ENCODE measurements around the gene RAP1GAP. TPM values are rescaled to one million over a fixed set of nuclear protein-coding genes. Genes with fewer than 3 reads are reported as not detected.
"Not testable (repeated sequence)": the region's sequence is repeated elsewhere in the genome, so short reads cannot be mapped to it uniquely, and the experiment has no call there.

RAP1GAP gene
- total RNA-seq, 8 experiments from 2014 or later = 0.31 to 22.8 (median 11.3) TPM

DNA sequence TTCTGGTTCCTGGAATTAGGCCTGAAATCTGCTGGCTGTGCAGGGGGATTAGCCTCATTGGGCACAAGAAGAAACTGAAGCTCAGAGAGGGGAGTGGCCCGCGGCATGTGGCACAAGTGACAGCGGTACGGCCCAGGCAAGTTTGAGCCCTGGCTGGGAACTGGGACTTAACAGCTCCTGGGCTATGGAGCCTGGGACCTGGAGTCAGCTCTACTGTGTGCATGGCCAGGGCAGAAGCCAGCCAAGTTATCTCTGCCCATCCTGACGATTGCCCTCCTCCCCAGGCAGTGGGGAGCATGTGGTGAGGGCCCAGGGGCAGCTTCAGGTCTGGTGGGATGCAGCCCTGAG is 98.7 kb downstream of the RAP1GAP start:
- no peak for ATAC-seq (replicated peaks in 6 of 8)
- Histone ChIP-seq H3K4me3 (no peak overlapping the region), H3K27ac (no peak overlapping the region), H3K4me1 (replicated peaks in 1 of 2) (peaks cover 15 to 28% of the 10 kb centered on the region in 2 donors)
- in situ Hi-C loops (cut with MboI; ENCODE audit: low pct_unique_long_range_greater_than_20kb in 2 of 9, low sequenced_read_pairs in 9 of 9, unreplicated experiment in 9 of 9) = loop anchor here in 1 of 9 experiments (25.0 kb wide), 1 partner anchor 208 kb away; no protein-coding TSS in a partner anchor
- 80 to 89% (median 80%) methylated on average over 1 to 5 of the region's 5 CpGs; no CpG with 5 or more reads in 7 of the 10 experiments for WGBS, 10 experiments

DNA sequence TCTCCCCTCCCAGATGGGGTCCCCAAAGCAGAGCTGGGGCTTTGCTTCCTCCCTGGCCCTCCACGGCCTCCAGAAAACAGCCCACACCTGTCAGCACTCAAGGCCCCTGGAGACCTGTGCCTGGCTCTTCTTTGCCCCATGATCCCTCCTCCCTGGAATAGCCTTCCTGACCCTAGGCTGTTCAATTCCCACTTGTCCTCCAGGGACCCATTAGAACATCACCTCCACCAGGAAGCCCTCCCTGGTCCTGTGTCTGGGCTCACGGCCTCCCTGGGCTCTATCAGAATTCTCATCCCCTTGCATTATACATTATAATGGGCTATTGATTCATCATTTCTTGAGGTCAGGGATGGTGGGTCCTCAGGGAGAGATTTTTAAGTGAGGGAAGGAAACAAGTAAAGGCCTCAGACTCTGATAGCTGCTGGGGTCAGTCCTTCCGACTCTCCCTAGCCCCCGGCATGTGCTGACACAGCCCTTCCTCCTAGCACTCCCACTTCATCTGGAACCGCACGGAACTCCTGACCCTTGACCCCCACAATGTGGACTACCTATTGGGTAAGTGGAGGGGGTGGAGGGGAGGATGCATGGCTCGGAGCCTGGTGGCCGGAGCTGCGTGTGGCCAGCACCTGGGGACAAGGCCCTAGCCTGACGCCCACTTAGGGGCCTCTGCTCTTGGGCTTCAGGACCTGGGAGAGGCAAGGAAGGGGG is 99.2 kb downstream of the RAP1GAP start:
- no peak overlapping the region for H3K27ac ChIP-seq
- H3K4me1 ChIP-seq (replicated peaks in 1 of 2) = peaks cover 14 to 29% of the 10 kb centered on the region in 2 donors
- 53 to 100% (median 73%) methylated on average over 1 to 10 of the region's 10 CpGs; no CpG with 5 or more reads in 2 of the 10 experiments for WGBS, 10 experiments
- H3K4me3 ChIP-seq = no peak overlapping the region
- no peak for ATAC-seq (replicated peaks in 6 of 8)
- in situ Hi-C loops (cut with MboI; ENCODE audit: low pct_unique_long_range_greater_than_20kb in 2 of 9, low sequenced_read_pairs in 9 of 9, unreplicated experiment in 9 of 9) = loop anchor here in 1 of 9 experiments (25.0 kb wide), 1 partner anchor 208 kb away; no protein-coding TSS in a partner anchor

DNA sequence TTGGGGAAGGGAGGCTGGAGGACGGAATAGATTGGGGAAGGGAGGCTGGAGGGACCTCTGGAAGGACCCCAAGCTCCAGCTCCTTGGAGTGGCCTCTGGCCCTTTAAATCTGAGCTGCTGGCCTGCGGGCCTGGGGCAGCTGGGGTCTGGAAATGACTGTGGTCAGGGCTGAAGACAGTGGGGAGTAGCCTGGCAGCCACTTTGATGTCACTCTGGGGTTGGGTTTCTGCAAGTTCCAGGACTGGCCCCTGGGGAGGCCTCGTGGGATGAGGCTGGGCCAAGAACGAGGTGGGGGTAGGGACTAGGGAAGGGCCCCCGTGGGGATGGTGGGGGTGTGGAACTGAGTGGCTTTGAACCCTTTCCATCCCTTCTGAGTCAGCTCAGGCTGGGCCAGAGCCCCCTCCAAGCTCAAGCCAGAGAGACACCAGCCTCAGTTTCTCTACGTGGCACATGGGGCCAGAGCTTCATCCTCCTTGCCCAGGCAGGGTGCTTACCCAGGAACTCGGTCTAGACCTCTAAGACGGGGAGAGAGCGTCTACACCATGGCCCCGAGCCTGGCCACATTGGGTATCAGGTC is 100.3 kb downstream of the RAP1GAP start:
- Histone ChIP-seq H3K4me1 (replicated peaks in 1 of 2) (peaks cover 5 to 20% of the 10 kb centered on the region in 2 donors), H3K4me3 (no peak overlapping the region), H3K27ac (no peak overlapping the region)
- in situ Hi-C loops (cut with MboI; ENCODE audit: low pct_unique_long_range_greater_than_20kb in 2 of 9, low sequenced_read_pairs in 9 of 9, unreplicated experiment in 9 of 9) = loop anchor here in 1 of 9 experiments (25.0 kb wide), 1 partner anchor 207 kb away; no protein-coding TSS in a partner anchor
- peak in 3 of 8 experiments; percentile 4 to 12 (median 8) for ATAC-seq (replicated peaks in 6 of 8)
- WGBS, 10 experiments = 20 to 100% (median 72%) methylated on average over 1 to 7 of the region's 10 CpGs; no CpG with 5 or more reads in 5 of the 10 experiments

DNA sequence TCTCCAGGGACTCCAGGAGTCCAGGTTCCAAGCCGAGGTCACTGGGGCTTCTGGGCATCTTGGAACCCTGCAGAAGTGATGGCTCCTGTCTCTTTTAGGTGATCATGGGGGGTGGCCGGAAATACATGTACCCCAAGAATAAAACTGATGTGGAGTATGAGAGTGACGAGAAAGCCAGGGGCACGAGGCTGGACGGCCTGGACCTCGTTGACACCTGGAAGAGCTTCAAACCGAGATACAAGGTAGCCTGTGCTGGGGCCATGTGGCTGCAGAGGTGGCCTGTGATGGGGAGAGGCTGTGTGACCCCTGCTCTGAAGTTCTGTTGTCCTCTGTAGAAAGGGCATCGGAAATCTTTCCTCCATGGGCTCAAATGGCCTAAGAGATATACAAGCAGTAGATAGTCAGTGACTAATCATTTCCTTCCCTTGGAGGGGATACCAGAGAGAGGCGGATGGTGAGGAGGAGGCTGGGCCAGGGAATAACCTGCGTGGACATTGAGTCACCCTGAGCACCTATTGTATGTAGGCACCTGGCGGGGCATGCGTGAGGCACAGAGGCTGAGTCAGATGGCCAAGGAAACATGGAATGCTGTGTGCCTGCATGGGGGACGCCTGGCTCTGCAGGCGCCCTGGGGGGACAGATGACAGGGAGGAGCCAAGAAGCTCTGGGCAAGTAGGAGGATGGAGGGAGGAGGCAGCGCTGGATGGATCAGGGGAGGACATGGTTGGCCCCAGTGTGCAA is 101.0 kb downstream of the RAP1GAP start:
- WGBS, 10 experiments = 65 to 100% (median 90%) methylated on average over 1 to 14 of the region's 15 CpGs; no CpG with 5 or more reads in 3 of the 10 experiments
- H3K4me1 ChIP-seq (replicated peaks in 1 of 2) = peaks cover 5 to 18% of the 10 kb centered on the region in 2 donors
- H3K4me3 ChIP-seq = no peak overlapping the region
- H3K27ac ChIP-seq = no peak overlapping the region
- peak in 4 of 8 experiments; percentile 13 to 27 (median 21) for ATAC-seq (replicated peaks in 6 of 8)
- in situ Hi-C loops (cut with MboI; ENCODE audit: low pct_unique_long_range_greater_than_20kb in 2 of 9, low sequenced_read_pairs in 9 of 9, unreplicated experiment in 9 of 9) = loop anchor here in 1 of 9 experiments (25.0 kb wide), 1 partner anchor 206 kb away; no protein-coding TSS in a partner anchor

DNA sequence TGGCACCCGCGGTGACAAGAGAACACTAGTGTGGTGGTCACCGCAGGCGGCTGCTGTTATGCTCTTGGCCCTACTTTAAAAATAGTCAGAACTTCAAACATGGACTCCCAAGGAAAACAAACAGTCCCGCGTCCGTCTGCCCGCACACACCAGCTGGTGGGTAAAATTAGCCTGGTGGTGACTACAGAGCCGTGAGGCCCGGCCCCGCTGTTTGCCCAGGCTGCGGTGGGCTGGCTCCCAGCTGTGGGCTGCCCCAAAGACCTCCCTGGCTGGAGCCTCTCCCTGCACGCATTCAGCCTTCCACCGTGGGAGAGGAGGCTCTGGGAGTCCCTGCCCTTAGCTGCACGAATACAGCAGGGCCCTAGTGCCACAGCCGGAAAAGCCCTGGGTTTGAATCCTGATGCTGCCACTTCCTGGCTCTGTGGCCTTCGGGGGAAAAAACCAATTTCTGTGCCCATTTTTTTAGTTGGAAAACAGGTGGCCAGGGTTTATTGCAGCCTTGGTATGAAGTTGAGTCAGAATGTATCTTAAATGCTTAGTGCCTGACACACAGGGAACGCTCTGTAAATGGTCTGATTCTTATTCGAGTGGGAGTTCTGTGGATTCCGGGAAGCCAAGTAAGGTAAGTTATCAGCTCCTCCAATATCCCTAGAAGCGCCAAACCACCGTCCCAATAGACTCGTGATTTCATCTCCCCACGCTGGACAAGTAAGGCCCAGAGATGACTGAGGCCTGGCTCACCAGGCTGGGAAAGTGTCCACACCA is 101.7 kb downstream of the RAP1GAP start:
- 20 to 100% (median 80%) methylated on average over 1 to 15 of the region's 24 CpGs; no CpG with 5 or more reads in 2 of the 10 experiments for WGBS, 10 experiments
- in situ Hi-C loops (cut with MboI; ENCODE audit: low pct_unique_long_range_greater_than_20kb in 2 of 9, low sequenced_read_pairs in 9 of 9, unreplicated experiment in 9 of 9) = loop anchor here in 1 of 9 experiments (25.0 kb wide), 1 partner anchor 205 kb away; no protein-coding TSS in a partner anchor
- Histone ChIP-seq H3K27ac (no peak overlapping the region), H3K4me3 (no peak overlapping the region), H3K4me1 (replicated peaks in 1 of 2) (peaks cover 5 to 18% of the 10 kb centered on the region in 2 donors)
- ATAC-seq (replicated peaks in 6 of 8) = peak in 1 of 8 experiments; percentile 53

DNA sequence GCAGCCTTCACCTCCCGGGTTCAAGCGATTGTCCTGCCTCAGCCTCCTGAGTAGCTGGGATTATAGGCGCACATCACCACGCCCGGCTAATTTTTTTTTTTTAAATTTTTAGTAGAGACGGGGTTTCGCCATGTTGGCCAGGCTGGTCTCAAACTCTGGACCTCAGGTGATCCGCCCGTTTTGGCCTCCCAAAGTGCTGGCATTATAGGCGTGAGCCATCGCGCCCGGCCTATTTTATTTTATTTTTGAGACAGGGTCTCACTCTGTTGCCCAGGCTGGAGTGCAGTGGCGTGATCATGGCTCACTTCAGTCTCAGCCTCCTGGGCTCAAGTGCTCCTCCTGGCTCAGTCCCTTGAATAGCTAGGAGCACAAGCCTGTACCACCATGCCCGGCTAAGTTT is 102.8 kb downstream of the RAP1GAP start:
- in situ Hi-C loops (cut with MboI; ENCODE audit: low pct_unique_long_range_greater_than_20kb in 2 of 9, low sequenced_read_pairs in 9 of 9, unreplicated experiment in 9 of 9) = loop anchor here in 1 of 9 experiments (25.0 kb wide), 1 partner anchor 204 kb away; no protein-coding TSS in a partner anchor
- 78 to 100% (median 95%) methylated on average over 1 to 14 of the region's 15 CpGs; no CpG with 5 or more reads in 1 of the 10 experiments for WGBS, 10 experiments
- H3K27ac ChIP-seq; H3K4me3 ChIP-seq; ATAC-seq (replicated peaks in 6 of 8): not testable (repeated sequence)
- peaks cover 5 to 18% of the 10 kb centered on the region in 2 donors for H3K4me1 ChIP-seq (replicated peaks in 1 of 2)

DNA sequence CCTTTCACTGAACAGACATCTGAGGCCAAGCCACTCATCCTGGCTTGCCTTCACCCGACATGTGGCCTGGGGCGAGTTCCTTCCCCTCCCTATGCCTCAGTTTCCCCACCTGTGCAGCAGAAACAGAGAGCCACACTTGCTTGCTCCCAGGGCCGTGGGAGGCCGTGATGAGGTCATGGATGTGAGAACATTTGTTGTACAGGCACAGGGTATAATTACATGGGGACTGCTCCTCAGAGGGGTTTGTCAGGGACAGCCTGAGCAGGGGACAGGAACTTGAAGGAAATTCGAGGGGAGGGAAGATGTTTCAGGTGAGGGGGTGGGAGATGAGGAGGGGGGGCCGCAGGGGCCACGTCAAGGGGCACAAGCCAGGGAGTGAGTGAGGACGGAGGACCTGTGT is 103.9 kb downstream of the RAP1GAP start:
- peak in 2 of 8 experiments; percentile 19 to 33 for ATAC-seq (replicated peaks in 6 of 8)
- 40 to 80% methylated on average over 1 of the region's 8 CpGs; no CpG with 5 or more reads in 8 of the 10 experiments for WGBS, 10 experiments
- H3K27ac ChIP-seq = no peak overlapping the region
- in situ Hi-C loops (cut with MboI; ENCODE audit: low pct_unique_long_range_greater_than_20kb in 2 of 9, low sequenced_read_pairs in 9 of 9, unreplicated experiment in 9 of 9) = loop anchor here in 1 of 9 experiments (25.0 kb wide), 1 partner anchor 203 kb away; no protein-coding TSS in a partner anchor
- peaks cover 3 to 20% of the 10 kb centered on the region in 2 donors for H3K4me1 ChIP-seq (replicated peaks in 1 of 2)
- H3K4me3 ChIP-seq = no peak overlapping the region

DNA sequence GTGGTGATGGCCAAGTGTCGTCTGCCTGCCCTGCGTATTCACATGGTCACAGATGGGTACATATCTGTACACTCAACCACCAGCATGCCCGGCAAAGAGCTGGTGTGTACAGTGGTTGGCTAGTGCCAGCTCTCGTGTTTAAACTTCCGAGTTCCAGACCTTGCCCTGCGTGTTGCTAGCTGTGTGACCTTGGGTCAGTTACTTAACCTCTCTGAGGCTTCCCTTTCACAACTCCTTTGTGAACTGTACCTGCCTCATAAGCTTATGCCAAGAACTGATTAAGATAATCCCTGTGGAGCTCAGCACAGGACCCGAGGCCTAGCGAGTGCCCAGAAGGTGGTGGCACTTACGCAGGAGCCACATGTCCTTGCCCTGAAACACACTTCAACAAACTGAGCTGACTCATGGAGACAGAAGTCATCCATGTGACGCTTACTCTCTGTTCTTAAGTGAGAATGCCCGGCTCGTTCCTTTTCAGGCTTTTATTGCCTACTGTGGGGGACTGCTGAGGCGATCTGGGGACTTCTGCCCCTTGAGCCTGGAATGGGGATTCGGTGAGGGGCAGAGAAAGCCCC is 104.5 kb downstream of the RAP1GAP start:
- H3K4me3 ChIP-seq = no peak overlapping the region
- 25 to 100% (median 86%) methylated on average over 1 to 11 of the region's 14 CpGs; no CpG with 5 or more reads in 3 of the 10 experiments for WGBS, 10 experiments
- ATAC-seq (replicated peaks in 6 of 8) = peak in 1 of 8 experiments; percentile 17
- in situ Hi-C loops (cut with MboI; ENCODE audit: low pct_unique_long_range_greater_than_20kb in 2 of 9, low sequenced_read_pairs in 9 of 9, unreplicated experiment in 9 of 9) = loop anchor here in 1 of 9 experiments (25.0 kb wide), 1 partner anchor 202 kb away; no protein-coding TSS in a partner anchor
- H3K27ac ChIP-seq = no peak overlapping the region
- peaks cover 0 to 25% of the 10 kb centered on the region in 2 donors for H3K4me1 ChIP-seq (replicated peaks in 1 of 2)

DNA sequence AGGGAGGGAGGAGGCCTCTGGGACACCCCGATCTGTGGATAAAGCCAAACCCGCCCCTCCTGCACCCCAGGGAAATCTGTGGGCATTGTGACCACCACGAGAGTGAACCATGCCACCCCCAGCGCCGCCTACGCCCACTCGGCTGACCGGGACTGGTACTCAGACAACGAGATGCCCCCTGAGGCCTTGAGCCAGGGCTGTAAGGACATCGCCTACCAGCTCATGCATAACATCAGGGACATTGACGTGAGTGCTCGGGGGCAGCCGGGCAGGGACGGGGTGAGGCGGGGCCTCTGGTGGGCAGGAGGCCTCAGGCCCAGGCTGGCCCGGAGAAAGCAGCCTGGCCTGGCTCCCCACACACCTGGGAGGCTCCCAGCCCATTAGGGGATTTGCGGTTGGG is 105.2 kb downstream of the RAP1GAP start:
- ATAC-seq (replicated peaks in 6 of 8) = no peak
- Histone ChIP-seq H3K4me3 (no peak overlapping the region), H3K4me1 (replicated peaks in 1 of 2) (peaks cover 0 to 26% of the 10 kb centered on the region in 2 donors), H3K27ac (no peak overlapping the region)
- in situ Hi-C loops (cut with MboI; ENCODE audit: low pct_unique_long_range_greater_than_20kb in 2 of 9, low sequenced_read_pairs in 9 of 9, unreplicated experiment in 9 of 9) = loop anchor here in 1 of 9 experiments (25.0 kb wide), 1 partner anchor 202 kb away; no protein-coding TSS in a partner anchor
- 90% methylated on average over 2 of the region's 17 CpGs; no CpG with 5 or more reads in 9 of the 10 experiments for WGBS, 10 experiments

DNA sequence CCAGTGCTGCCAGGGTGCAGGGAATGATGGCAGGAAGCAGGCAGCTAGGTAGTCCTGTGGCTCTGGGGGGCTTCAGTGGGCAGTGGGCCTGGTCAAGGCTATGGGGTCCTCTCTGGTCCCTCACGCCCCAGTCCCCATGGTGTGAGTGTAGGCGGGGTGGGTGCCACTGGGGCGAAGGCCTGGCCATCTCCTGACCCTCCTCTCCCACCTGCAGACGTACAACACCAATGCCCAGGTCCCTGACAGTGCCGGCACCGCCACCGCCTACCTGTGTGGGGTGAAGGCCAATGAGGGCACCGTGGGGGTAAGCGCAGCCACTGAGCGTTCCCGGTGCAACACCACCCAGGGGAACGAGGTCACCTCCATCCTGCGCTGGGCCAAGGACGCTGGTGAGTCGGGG is 106.3 kb downstream of the RAP1GAP start:
- Histone ChIP-seq H3K4me1 (replicated peaks in 1 of 2) (peaks cover 0 to 21% of the 10 kb centered on the region in 2 donors), H3K27ac (no peak overlapping the region), H3K4me3 (no peak overlapping the region)
- WGBS, 10 experiments = 40 to 100% (median 98%) methylated on average over 1 to 6 of the region's 15 CpGs; no CpG with 5 or more reads in 5 of the 10 experiments
- in situ Hi-C loops (cut with MboI; ENCODE audit: low pct_unique_long_range_greater_than_20kb in 2 of 9, low sequenced_read_pairs in 9 of 9, unreplicated experiment in 9 of 9) = loop anchor here in 1 of 9 experiments (25.0 kb wide), 1 partner anchor 201 kb away; no protein-coding TSS in a partner anchor
- peak in 1 of 8 experiments; percentile 4 for ATAC-seq (replicated peaks in 6 of 8)

DNA sequence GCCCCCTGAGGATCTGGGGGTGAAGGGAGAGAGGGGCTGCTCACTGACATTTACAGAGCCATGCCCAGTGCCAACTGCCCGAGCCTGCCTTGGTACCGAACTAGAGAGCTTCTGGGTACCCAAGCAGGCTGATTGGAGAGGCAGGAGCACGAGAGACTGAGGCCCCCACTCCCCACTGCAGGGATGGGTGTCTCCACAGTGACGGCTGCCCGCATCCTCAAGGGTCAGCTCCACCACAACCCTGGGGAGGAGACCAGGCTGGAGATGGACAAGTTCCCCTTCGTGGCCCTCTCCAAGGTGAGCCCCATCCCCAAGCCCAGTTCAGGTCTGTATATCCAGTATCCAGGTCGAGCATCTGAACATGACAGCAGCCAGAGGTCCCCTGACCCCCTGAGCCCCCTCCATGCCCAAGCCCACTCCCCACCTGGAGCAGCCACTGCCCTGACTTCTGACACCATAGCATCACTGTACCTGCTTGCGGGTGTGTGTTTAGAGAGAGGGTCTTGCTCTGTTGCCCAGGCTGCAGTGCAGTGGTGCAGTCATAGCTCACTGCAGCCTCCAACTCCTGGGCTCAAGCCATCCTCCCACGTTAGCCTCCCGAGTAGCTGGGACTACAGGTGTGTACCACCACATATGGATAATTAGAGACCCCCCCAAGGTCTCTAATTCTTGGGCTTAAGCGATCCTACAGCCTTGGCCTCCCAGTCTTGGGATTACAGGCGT is 108.1 kb downstream of the RAP1GAP start:
- peaks cover 0 to 21% of the 10 kb centered on the region in 2 donors for H3K4me1 ChIP-seq (replicated peaks in 1 of 2)
- WGBS, 10 experiments = 83 to 100% (median 98%) methylated on average over 2 to 9 of the region's 12 CpGs; no CpG with 5 or more reads in 4 of the 10 experiments
- no peak overlapping the region for H3K27ac ChIP-seq
- H3K4me3 ChIP-seq = no peak overlapping the region
- in situ Hi-C loops (cut with MboI; ENCODE audit: low pct_unique_long_range_greater_than_20kb in 2 of 9, low sequenced_read_pairs in 9 of 9, unreplicated experiment in 9 of 9) = loop anchor here in 1 of 9 experiments (25.0 kb wide), 1 partner anchor 199 kb away; no protein-coding TSS in a partner anchor
- no peak for ATAC-seq (replicated peaks in 6 of 8)
